Prostate gland (tissue), 2 donors: ENCODE measurements around the gene DAAM1. TPM values are rescaled to one million over a fixed set of nuclear protein-coding genes. Genes with fewer than 3 reads are reported as not detected.

ENCODE experiments used
- DNase-seq: peaks from one replicate; pipeline ENCODE4 v3.0.0-alpha.2; 2019; ENCODE audit warnings: low spot score
- H3K27ac ChIP-seq, 2 donors: fragments of 200-600 bp; sonication (generic); 2 replicates each; pipeline ENCODE4 v1.5.1; 2017 to 2019
- H3K27me3 ChIP-seq: fragments of 200-600 bp; sonication (generic); replicated peaks from 2 replicates; pipeline ENCODE4 v1.5.1; 2019; ENCODE audit not compliant: insufficient read depth
- H3K36me3 ChIP-seq, 2 donors: fragments of 200-600 bp; sonication (generic); 1 replicate in 1 of 2; 2 replicates in 1 of 2; pipeline versions ENCODE4 v1.5.1 to v1.8.1; 2017 to 2019
- H3K4me1 ChIP-seq: fragments of 200-600 bp; sonication (generic); replicated peaks from 2 replicates; pipeline ENCODE4 v1.5.1; 2019
- H3K4me3 ChIP-seq, 2 donors: fragments of 200-600 bp; sonication (generic); 2 replicates each; pipeline ENCODE4 v1.5.1; 2017 to 2019
- H3K9me3 ChIP-seq: fragments of 200-600 bp; sonication (generic); 2 replicates; pipeline ENCODE4 v1.5.1; 2017
- CTCF ChIP-seq, 4 experiments: fragments of 200-600 bp in 2 of 4; fragments of 450-650 bp in 2 of 4; sonication (generic) in 2 of 4; IDR thresholded peaks; 1 replicate in 3 of 4; 2 replicates in 1 of 4; pipeline ENCODE4 v1.5.1; 2016 to 2019; ENCODE audit warnings: antibody characterized with exemption in 4 of 4, mild to moderate bottlenecking in 2 of 4, moderate library complexity in 2 of 4
- POLR2A ChIP-seq: fragments of 450-650 bp; IDR thresholded peaks from one replicate; pipeline ENCODE4 v1.6.1; 2016; ENCODE audit warnings: antibody characterized with exemption, mild to moderate bottlenecking
- POLR2AphosphoS5 ChIP-seq: sonication (generic); formaldehyde crosslinking; IDR thresholded peaks from one replicate; pipeline ENCODE4 v1.6.1; 2017; ENCODE audit warnings: antibody characterized with exemption
- WGBS: methylation state at CpG from one replicate; pipeline ENCODE4 v1.1.5; 2018; 5-methylcytosine and 5-hydroxymethylcytosine counted together
- intact Hi-C: fragments of 100-400 bp; cut with DNase I; formaldehyde crosslinking; loops from one replicate; pipeline ENCODE4 v1.14.2; 2022
- total RNA-seq, 2 donors: library from RNA; depleted of rRNA; stranded (reverse); fragments of >200 nt; gene quantifications; one replicate each; pipeline ENCODE4 v1.1.0, GENCODE V29; 2016

Gene DAAM1
- total RNA-seq, 2 donors from 2014 or later, result 35.4 to 58.3 TPM

GRCh38 chr14:59240356-59240755, 51.9 kb downstream of the DAAM1 start:
- H3K9me3 ChIP-seq, result no peaks in the 10 kb centered on the region
- intact Hi-C loops, result no loop called here
- no peaks in the 10 kb centered on the region for H3K4me1 ChIP-seq
- TF ChIP-seq POLR2AphosphoS5, result no peak
- no peak for TF ChIP-seq CTCF (IDR thresholded peaks at IDR 0.05)
- no peak for TF ChIP-seq POLR2A
- WGBS, result 92% methylated on average over 2 of the region's 2 CpGs
- H3K4me3 ChIP-seq, result no peak overlapping the region
- DNase-seq, result no peak
- H3K27ac ChIP-seq, result no peak overlapping the region
- no peaks in the 10 kb centered on the region for H3K27me3 ChIP-seq
- H3K36me3 ChIP-seq, result no peaks in the 10 kb centered on the region

GRCh38 chr14:59241121-59241520, 52.7 kb downstream of the DAAM1 start:
- TF ChIP-seq CTCF (IDR thresholded peaks at IDR 0.05) (no peak), POLR2A (no peak), POLR2AphosphoS5 (no peak)
- 70% methylated on average over 2 of the region's 2 CpGs for WGBS
- Histone ChIP-seq H3K27me3 (no peaks in the 10 kb centered on the region), H3K27ac (no peak overlapping the region), H3K36me3 (no peaks in the 10 kb centered on the region), H3K9me3 (no peaks in the 10 kb centered on the region), H3K4me3 (no peak overlapping the region), H3K4me1 (no peaks in the 10 kb centered on the region)
- intact Hi-C loops, result no loop called here
- no peak for DNase-seq

- intact Hi-C loops, result no loop called here
- Histone ChIP-seq H3K27ac (no peak overlapping the region), H3K4me3 (no peak overlapping the region), H3K27me3 (no peaks in the 10 kb centered on the region), H3K4me1 (no peaks in the 10 kb centered on the region), H3K36me3 (no peaks in the 10 kb centered on the region), H3K9me3 (no peaks in the 10 kb centered on the region)
- 100% methylated on average over 1 of the region's 1 CpG for WGBS
- no peak for DNase-seq
- no peak for TF ChIP-seq POLR2AphosphoS5
- no peak for TF ChIP-seq POLR2A
- TF ChIP-seq CTCF (IDR thresholded peaks at IDR 0.05), result no peak
These were observed 54.7 kb downstream of the DAAM1 start for GRCh38 chr14:59243174-59243573.

GRCh38 chr14:59244581-59244980, 56.1 kb downstream of the DAAM1 start:
- peak overlapping the region in 1 of 2 donors; percentile 2 for H3K27ac ChIP-seq
- intact Hi-C loops, result no loop called here
- peak; percentile 68 for DNase-seq
- WGBS, result 27% methylated on average over 2 of the region's 2 CpGs
- H3K4me1 ChIP-seq, result no peaks in the 10 kb centered on the region
- TF ChIP-seq CTCF (IDR thresholded peaks at IDR 0.05), result no peak
- TF ChIP-seq POLR2AphosphoS5, result peak; percentile 81
- H3K4me3 ChIP-seq, result no peak overlapping the region
- no peaks in the 10 kb centered on the region for H3K27me3 ChIP-seq
- H3K9me3 ChIP-seq, result no peaks in the 10 kb centered on the region
- no peaks in the 10 kb centered on the region for H3K36me3 ChIP-seq

- Histone ChIP-seq H3K27me3 (no peaks in the 10 kb centered on the region), H3K4me3 (no peak overlapping the region), H3K9me3 (no peaks in the 10 kb centered on the region), H3K36me3 (no peaks in the 10 kb centered on the region), H3K4me1 (no peaks in the 10 kb centered on the region), H3K27ac (no peak overlapping the region)
- TF ChIP-seq POLR2AphosphoS5, result no peak
- no peak for TF ChIP-seq POLR2A
- no peak for TF ChIP-seq CTCF (IDR thresholded peaks at IDR 0.05)
- 83% methylated on average over 1 of the region's 1 CpG for WGBS
- intact Hi-C loops, result no loop called here
- no peak for DNase-seq
These were observed 57.4 kb downstream of the DAAM1 start for GRCh38 chr14:59245809-59246295.
